IPS DF 6.9 (cell line): ENCODE measurements around the gene ROBO3.

Experiments used
- DNase-seq: peaks from one replicate; pipeline ENCODE4 v3.0.0-alpha.2; 2013; ENCODE audit warnings: low read depth, low spot score
- H3K27ac ChIP-seq: one replicate; pipeline ENCODE4 v1.5.1; 2013; ENCODE audit warnings: low read length, control low read depth
- H3K27me3 ChIP-seq: 2 replicates; pipeline ENCODE4 v1.6.1; 2013; ENCODE audit warnings: mild to moderate bottlenecking, low read length; ENCODE audit not compliant: control insufficient read depth, insufficient read depth
- H3K36me3 ChIP-seq: 2 replicates; pipeline ENCODE4 v1.6.1; 2013; ENCODE audit warnings: low read length; ENCODE audit not compliant: control insufficient read depth, insufficient read depth
- H3K4me1 ChIP-seq: 2 replicates; pipeline ENCODE4 v1.6.1; 2013; ENCODE audit warnings: low read length; ENCODE audit not compliant: control insufficient read depth, insufficient read depth
- H3K4me3 ChIP-seq: 2 replicates; pipeline ENCODE4 v1.5.1; 2013; ENCODE audit warnings: mild to moderate bottlenecking, low read length
- H3K9me3 ChIP-seq: 2 replicates; pipeline ENCODE4 v1.6.1; 2013; ENCODE audit warnings: low read length, inconsistent platforms; ENCODE audit not compliant: control insufficient read depth, insufficient read depth
- WGBS: extraction: QIAGEN DNeasy Blood & Tissue Kit; methylation state at CpG from one replicate; pipeline ENCODE4 v1.1.7; 2013; ENCODE audit warnings: mixed read lengths, missing lambda C conversion rate; ENCODE audit not compliant: insufficient read length, insufficient coverage; 5-methylcytosine and 5-hydroxymethylcytosine counted together

ROBO3 gene

DNA sequence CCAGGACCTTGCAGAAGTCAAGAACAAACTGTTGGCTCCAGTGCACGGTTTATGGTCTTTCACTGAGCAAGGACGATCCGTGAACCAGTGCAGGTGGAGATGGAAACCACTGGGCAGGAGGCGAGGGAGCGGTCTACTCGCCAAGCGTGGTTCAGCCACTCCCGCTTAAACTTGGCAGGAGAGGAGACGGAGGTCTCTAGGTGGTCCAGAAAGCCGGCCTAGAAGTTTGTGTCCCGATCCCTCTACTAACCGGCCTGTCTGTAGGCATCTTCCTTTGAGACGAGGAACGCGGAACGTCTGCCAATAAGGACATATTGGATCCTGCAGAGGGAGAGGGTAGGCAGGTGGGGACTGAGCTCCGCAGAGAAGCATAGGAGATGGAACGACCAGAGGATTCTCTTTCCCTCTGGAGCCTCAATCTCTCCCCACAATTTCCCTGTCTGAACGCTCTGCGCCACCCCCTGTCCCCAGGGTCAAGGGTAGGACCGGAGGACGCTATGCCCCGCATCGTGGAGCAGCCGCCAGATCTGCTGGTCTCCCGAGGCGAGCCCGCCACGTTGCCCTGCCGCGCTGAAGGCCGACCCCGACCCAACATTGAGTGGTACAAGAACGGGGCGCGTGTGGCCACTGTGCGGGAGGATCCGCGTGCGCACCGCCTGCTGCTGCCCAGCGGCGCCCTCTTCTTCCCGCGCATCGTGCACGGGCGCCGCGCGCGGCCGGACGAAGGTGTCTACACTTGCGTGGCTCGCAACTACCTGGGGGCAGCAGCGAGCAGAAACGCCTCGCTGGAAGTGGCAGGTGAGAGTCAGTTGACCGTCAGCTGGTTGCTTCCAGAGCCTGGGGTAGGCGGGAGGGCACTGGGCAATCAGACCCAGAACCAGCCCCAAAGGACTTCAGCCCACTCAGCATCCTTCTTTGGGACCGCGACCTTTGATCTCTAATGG, 3.4 kb downstream of the ROBO3 start:
- Histone ChIP-seq H3K4me3 (no peak overlapping the region), H3K36me3 (no peaks in the 10 kb centered on the region), H3K4me1 (peaks cover 8% of the 10 kb centered on the region), H3K27ac (no peak overlapping the region), H3K27me3 (peaks cover 77% of the 10 kb centered on the region), H3K9me3 (no peaks in the 10 kb centered on the region)
- DNase-seq: no peak
- no CpG with 5 or more reads among the region's 63 CpGs for WGBS

DNA sequence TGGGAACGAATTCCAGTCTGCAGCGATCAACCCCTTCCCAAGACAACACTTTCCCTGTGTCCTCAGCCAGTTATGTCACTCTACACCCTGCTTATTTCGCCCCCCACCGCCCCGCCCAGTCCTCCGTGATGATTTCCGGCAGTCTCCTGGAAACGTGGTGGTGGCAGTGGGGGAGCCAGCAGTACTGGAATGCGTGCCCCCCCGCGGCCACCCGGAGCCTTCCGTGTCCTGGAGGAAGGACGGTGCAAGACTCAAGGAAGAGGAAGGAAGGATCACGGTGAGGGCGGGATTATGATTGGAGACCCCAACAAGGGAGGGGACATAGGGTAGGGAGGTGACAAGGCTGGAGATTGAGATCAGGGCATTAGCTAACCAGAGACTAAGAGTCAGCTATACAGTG, 4.1 kb downstream of the ROBO3 start:
- Histone ChIP-seq H3K4me1 (peaks cover 6% of the 10 kb centered on the region), H3K36me3 (no peaks in the 10 kb centered on the region), H3K27ac (no peak overlapping the region), H3K4me3 (no peak overlapping the region), H3K27me3 (peaks cover 70% of the 10 kb centered on the region), H3K9me3 (no peaks in the 10 kb centered on the region)
- WGBS: no CpG with 5 or more reads among the region's 16 CpGs
- DNase-seq: no peak

- Histone ChIP-seq H3K27me3 (peaks cover 67% of the 10 kb centered on the region), H3K36me3 (no peaks in the 10 kb centered on the region), H3K4me1 (peaks cover 6% of the 10 kb centered on the region), H3K27ac (no peak overlapping the region), H3K4me3 (no peak overlapping the region), H3K9me3 (no peaks in the 10 kb centered on the region)
- DNase-seq: no peak
- WGBS: no CpG with 5 or more reads among the region's 14 CpGs
Measured at GRCh38 chr11:124869856-124870387, 4.7 kb downstream of the ROBO3 start.

DNA sequence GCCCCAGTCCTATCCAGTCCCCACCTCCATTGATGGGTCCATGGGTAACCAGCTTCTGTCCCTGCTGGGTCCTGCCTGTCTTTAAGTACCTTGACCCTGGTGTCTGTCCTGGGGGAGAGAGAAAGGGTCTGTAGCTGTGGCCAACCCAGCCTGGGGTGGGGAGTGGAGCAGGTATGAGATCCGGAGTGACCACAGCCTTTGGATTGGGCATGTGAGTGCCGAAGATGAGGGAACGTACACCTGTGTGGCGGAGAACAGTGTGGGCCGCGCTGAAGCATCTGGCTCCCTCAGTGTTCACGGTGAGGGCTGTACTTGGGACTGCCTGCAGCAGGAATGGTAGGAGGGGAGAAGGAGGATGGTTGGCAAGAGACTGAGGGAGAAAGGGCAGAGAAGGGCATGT, 5.2 kb downstream of the ROBO3 start:
- WGBS: no CpG with 5 or more reads among the region's 7 CpGs
- Histone ChIP-seq H3K27me3 (peaks cover 66% of the 10 kb centered on the region), H3K4me3 (no peak overlapping the region)

GRCh38 chr11:124872280-124872679, 7.0 kb downstream of the ROBO3 start:
- Histone ChIP-seq H3K9me3 (no peaks in the 10 kb centered on the region), H3K27ac (no peak overlapping the region), H3K27me3 (peaks cover 48% of the 10 kb centered on the region), H3K36me3 (no peaks in the 10 kb centered on the region), H3K4me1 (peaks cover 6% of the 10 kb centered on the region), H3K4me3 (no peak overlapping the region)
- WGBS: no CpG with 5 or more reads among the region's 8 CpGs
- DNase-seq: no peak

More for the DNA sequence above, 5.2 kb downstream of the ROBO3 start:
- DNase-seq: no peak
- peaks cover 6% of the 10 kb centered on the region for H3K4me1 ChIP-seq
- no peaks in the 10 kb centered on the region for H3K9me3 ChIP-seq
- H3K27ac ChIP-seq: no peak overlapping the region
- H3K36me3 ChIP-seq: no peaks in the 10 kb centered on the region

- Histone ChIP-seq H3K4me3 (no peak overlapping the region), H3K36me3 (no peaks in the 10 kb centered on the region), H3K9me3 (no peaks in the 10 kb centered on the region), H3K27me3 (peaks cover 45% of the 10 kb centered on the region), H3K4me1 (peaks cover 7% of the 10 kb centered on the region), H3K27ac (no peak overlapping the region)
- WGBS: no CpG with 5 or more reads among the region's 9 CpGs
- DNase-seq: no peak
Measured at GRCh38 chr11:124872741-124873140, 7.5 kb downstream of the ROBO3 start.

DNA sequence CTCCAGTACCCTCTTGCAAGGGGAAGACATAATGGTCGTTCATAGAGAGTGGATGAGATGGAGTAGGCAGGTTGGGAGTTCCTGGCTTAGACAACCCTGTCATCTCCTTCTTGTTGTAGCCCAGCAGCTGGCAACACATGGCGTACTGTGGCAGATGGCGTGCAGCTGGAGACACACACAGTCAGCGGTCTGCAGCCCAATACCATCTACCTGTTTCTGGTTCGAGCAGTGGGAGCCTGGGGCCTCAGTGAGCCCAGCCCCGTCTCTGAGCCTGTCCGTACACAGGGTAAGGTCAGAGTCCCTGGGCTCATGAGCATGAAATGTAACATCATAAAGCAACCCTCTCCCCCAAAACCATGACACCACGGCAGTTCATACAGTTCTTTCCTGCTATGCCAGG, 8.7 kb downstream of the ROBO3 start:
- DNase-seq: no peak
- no CpG with 5 or more reads among the region's 8 CpGs for WGBS

GRCh38 chr11:124874571-124875255, 9.5 kb downstream of the ROBO3 start:
- DNase-seq: no peak
- Histone ChIP-seq H3K9me3 (no peaks in the 10 kb centered on the region), H3K4me1 (peaks cover 5% of the 10 kb centered on the region), H3K27ac (no peak overlapping the region), H3K27me3 (peaks cover 25% of the 10 kb centered on the region), H3K36me3 (no peaks in the 10 kb centered on the region), H3K4me3 (no peak overlapping the region)
- WGBS: no CpG with 5 or more reads among the region's 7 CpGs

More for the DNA sequence above, 8.7 kb downstream of the ROBO3 start:
- Histone ChIP-seq H3K4me3 (no peak overlapping the region), H3K4me1 (peaks cover 5% of the 10 kb centered on the region), H3K27me3 (peaks cover 33% of the 10 kb centered on the region), H3K9me3 (no peaks in the 10 kb centered on the region), H3K27ac (no peak overlapping the region), H3K36me3 (no peaks in the 10 kb centered on the region)

DNA sequence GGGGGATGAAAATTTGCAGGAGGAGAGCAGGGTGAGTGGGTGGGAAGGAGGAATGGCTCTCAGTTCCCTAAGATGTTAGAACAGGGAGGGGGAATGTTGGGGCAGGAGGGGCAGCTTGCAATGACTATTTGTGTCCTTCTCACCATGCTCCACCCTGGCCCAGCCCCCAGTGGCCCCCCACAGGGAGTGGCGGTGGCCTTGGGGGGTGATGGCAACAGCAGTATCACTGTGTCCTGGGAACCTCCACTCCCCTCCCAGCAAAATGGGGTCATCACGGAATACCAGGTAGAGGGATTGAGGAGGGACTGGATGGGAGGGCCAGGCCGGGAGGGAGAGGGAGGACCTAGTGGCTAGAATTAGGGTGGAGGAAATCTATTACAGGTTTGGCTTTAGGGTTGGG, 10.2 kb downstream of the ROBO3 start:
- H3K4me1 ChIP-seq: peaks cover 5% of the 10 kb centered on the region
- DNase-seq: no peak
- H3K27me3 ChIP-seq: peaks cover 18% of the 10 kb centered on the region
- no peak overlapping the region for H3K27ac ChIP-seq
- no peaks in the 10 kb centered on the region for H3K36me3 ChIP-seq
- no peaks in the 10 kb centered on the region for H3K9me3 ChIP-seq
- no CpG with 5 or more reads among the region's 3 CpGs for WGBS
- no peak overlapping the region; the same call in 1 of the 2 replicates for H3K4me3 ChIP-seq

- H3K4me3 ChIP-seq: peak overlapping the region; percentile 48; the same call in 1 of the 2 replicates
- peak; percentile 76 for DNase-seq
- H3K36me3 ChIP-seq: no peaks in the 10 kb centered on the region
- no CpG with 5 or more reads among the region's 69 CpGs for WGBS
- H3K27me3 ChIP-seq: peaks cover 12% of the 10 kb centered on the region; the same call in 1 of the 2 replicates
- peaks cover 5% of the 10 kb centered on the region for H3K4me1 ChIP-seq
- no peaks in the 10 kb centered on the region for H3K9me3 ChIP-seq
- no peak overlapping the region for H3K27ac ChIP-seq
Measured at GRCh38 chr11:124875943-124876817, 10.9 kb downstream of the ROBO3 start.
